Prostate gland (tissue), 2 donors: Measurements from ENCODE around the gene MND1.

Experiments
- CTCF ChIP-seq, 4 experiments: fragments of 200-600 bp in 2 of 4; fragments of 450-650 bp in 2 of 4; sonication (generic) in 2 of 4; IDR thresholded peaks; 1 replicate in 3 of 4; 2 replicates in 1 of 4; pipeline ENCODE4 v1.5.1; 2016 to 2019; ENCODE audit warnings: antibody characterized with exemption in 4 of 4, mild to moderate bottlenecking in 2 of 4, moderate library complexity in 2 of 4
- POLR2A ChIP-seq: fragments of 450-650 bp; IDR thresholded peaks from one replicate; pipeline ENCODE4 v1.6.1; 2016; ENCODE audit warnings: antibody characterized with exemption, mild to moderate bottlenecking

- TF ChIP-seq POLR2A (no peak), CTCF (IDR thresholded peaks at IDR 0.05) (no peak)
These were observed 75.3 kb downstream of the MND1 start for GRCh38 chr4:153419673-153420278.
